ENCODE data around the gene RNF144A.

GRCh38 chr2:6916224-6916623, 988 bp upstream of the RNF144A start:
- TF ChIP-seq CTCF (IDR thresholded peaks at IDR 0.05) (no peak), POLR2A (IDR thresholded peaks at IDR 0.05) (no peak)

All from breast epithelium (tissue), 3 donors.